Natural killer cell (primary cell): ENCODE results near the gene PVRIG. TPM values are rescaled to one million over a fixed set of nuclear protein-coding genes. Genes with fewer than 3 reads are reported as not detected.
A peak's percentile ranks its signal among the peaks of the same experiment; 100 is the strongest.
"Not testable (repeated sequence)": the region's sequence is repeated elsewhere in the genome, so short reads cannot be mapped to it uniquely, and the experiment has no call there.

Source experiments
- ATAC-seq, 3 donors: fragments of 150-1000 bp in 2 of 3; fragments of 200-7000 bp in 1 of 3; cut with Tn5 transposase; 1 replicate in 1 of 3; 2 replicates in 2 of 3; pipeline ENCODE4 v1.10.0; 2021; ENCODE audit warnings: mild to moderate bottlenecking in 2 of 3, moderate library complexity in 2 of 3
- DNase-seq, 2 donors: peaks; one replicate each; pipeline versions ENCODE4 v3.0.0 to v3.0.0-alpha.2; 2013 to 2021; ENCODE audit warnings: mixed read lengths in 1 of 2
- H3K27ac ChIP-seq: one replicate; pipeline ENCODE4 v1.5.1; 2013; ENCODE audit warnings: mild to moderate bottlenecking, low read length
- H3K27me3 ChIP-seq: one replicate; pipeline ENCODE4 v1.6.1; 2013; ENCODE audit warnings: low read length; ENCODE audit not compliant: control insufficient read depth, insufficient read depth
- H3K36me3 ChIP-seq: one replicate; pipeline ENCODE4 v1.6.1; 2013; ENCODE audit warnings: low read length; ENCODE audit not compliant: control insufficient read depth, insufficient read depth
- H3K4me1 ChIP-seq: one replicate; pipeline ENCODE4 v1.6.1; 2013; ENCODE audit warnings: low read length; ENCODE audit not compliant: control insufficient read depth, insufficient read depth
- H3K4me3 ChIP-seq: one replicate; pipeline ENCODE4 v1.5.1; 2013; ENCODE audit warnings: low read length
- H3K9me3 ChIP-seq: one replicate; pipeline ENCODE4 v1.6.1; 2013; ENCODE audit warnings: low read length; ENCODE audit not compliant: control insufficient read depth, insufficient read depth
- H3K27ac Mint-ChIP-seq, 2 donors: one replicate each; pipeline ENCODE4 v1.8.0; 2022; ENCODE audit warnings: mild to moderate bottlenecking in 2 of 2, mixed read lengths in 2 of 2, moderate library complexity in 1 of 2
- H3K27me3 Mint-ChIP-seq, 2 donors: one replicate each; pipeline ENCODE4 v1.8.0; 2022; ENCODE audit warnings: low read depth in 2 of 2, mixed read lengths in 2 of 2
- H3K36me3 Mint-ChIP-seq: one replicate; pipeline ENCODE4 v1.8.0; 2022; ENCODE audit warnings: mixed read lengths
- H3K4me1 Mint-ChIP-seq, 2 donors: one replicate each; pipeline ENCODE4 v1.8.0; 2022; ENCODE audit warnings: mixed read lengths in 2 of 2
- H3K4me3 Mint-ChIP-seq: one replicate; pipeline ENCODE4 v1.8.0; 2022; ENCODE audit warnings: mild to moderate bottlenecking, moderate library complexity, mixed read lengths
- H3K9me3 Mint-ChIP-seq, 2 donors: one replicate each; pipeline ENCODE4 v1.8.0; 2022; ENCODE audit warnings: mixed read lengths in 2 of 2
- CTCF ChIP-seq: fragments of 200-600 bp; IDR thresholded peaks from one replicate; pipeline ENCODE4 v1.8.0; 2022; ENCODE audit warnings: antibody characterized with exemption
- WGBS: methylation state at CpG from one replicate; pipeline ENCODE4 v1.1.7; 2013; ENCODE audit warnings: missing lambda C conversion rate; ENCODE audit not compliant: insufficient coverage; 5-methylcytosine and 5-hydroxymethylcytosine counted together
- intact Hi-C: fragments of 100-400 bp; cut with micrococcal nuclease; formaldehyde crosslinking; loops from one replicate; pipeline ENCODE4 v1.14.2; 2022
- total RNA-seq, 4 donors: library from RNA; stranded (reverse); fragments of 120-200 nt in 1 of 4; gene quantifications; one replicate each; pipeline versions ENCODE4 v1.2.3 to v1.2.4, GENCODE V29; 2013 to 2022

PVRIG gene
- total RNA-seq, 3 donors from 2014 or later (not counting 1 experiment from before 2014, with no cell fraction given): 45.6 to 84.1 (median 52.9) TPM

- Histone ChIP-seq H3K9me3 (no peaks in the 10 kb centered on the region), H3K27ac (peak overlapping the region; percentile 55), H3K4me1 (peaks cover 4% of the 10 kb centered on the region), H3K36me3 (no peaks in the 10 kb centered on the region), H3K4me3 (no peak overlapping the region), H3K27me3 (no peaks in the 10 kb centered on the region)
- no peak for TF ChIP-seq CTCF
- Mint-ChIP-seq H3K4me1 (peaks cover 0 to 7% of the 10 kb centered on the region in 2 donors), H3K4me3 (no peak overlapping the region), H3K27ac (no peak overlapping the region), H3K9me3 (no peaks in the 10 kb centered on the region), H3K36me3 (no peaks in the 10 kb centered on the region), H3K27me3 (no peaks in the 10 kb centered on the region)
- intact Hi-C loops: loop anchor here (2.0 kb wide), 1 partner anchor 25 kb away; no protein-coding TSS in a partner anchor
- ATAC-seq (no peak), DNase-seq (no peak)
- WGBS: 33% methylated on average over 2 of the region's 2 CpGs
Measured at GRCh38 chr7:100191775-100192174, 28.0 kb upstream of the PVRIG start.

- H3K4me3 ChIP-seq, intact Hi-C loops, H3K4me1 Mint-ChIP-seq: not testable (repeated sequence)
Measured at GRCh38 chr7:100192281-100192862, 27.4 kb upstream of the PVRIG start.

GRCh38 chr7:100192969-100193368 lies 26.8 kb upstream of the PVRIG start:
- Mint-ChIP-seq H3K27ac (no peak overlapping the region), H3K27me3 (no peaks in the 10 kb centered on the region), H3K4me3 (no peak overlapping the region), H3K4me1 (peaks cover 0 to 7% of the 10 kb centered on the region in 2 donors), H3K36me3 (no peaks in the 10 kb centered on the region), H3K9me3 (no peaks in the 10 kb centered on the region)
- no peak for TF ChIP-seq CTCF
- H3K27me3 ChIP-seq: no peaks in the 10 kb centered on the region
- WGBS: 51% methylated on average over 3 of the region's 3 CpGs
- intact Hi-C loops: no loop called here
- DNase-seq (no peak), ATAC-seq (no peak)
- H3K27ac ChIP-seq: no peak overlapping the region
- H3K4me3 ChIP-seq: no peak overlapping the region
- no peaks in the 10 kb centered on the region for H3K9me3 ChIP-seq
- peaks cover 4% of the 10 kb centered on the region for H3K4me1 ChIP-seq
- H3K36me3 ChIP-seq: no peaks in the 10 kb centered on the region

More at GRCh38 chr7:100192281-100192862, 27.4 kb upstream of the PVRIG start:
- H3K36me3 ChIP-seq, H3K9me3 ChIP-seq, H3K36me3 Mint-ChIP-seq, ATAC-seq, H3K27me3 Mint-ChIP-seq, H3K27ac Mint-ChIP-seq, H3K9me3 Mint-ChIP-seq, DNase-seq, H3K4me3 Mint-ChIP-seq, H3K4me1 ChIP-seq, H3K27me3 ChIP-seq: not testable (repeated sequence)
- 75% methylated on average over 5 of the region's 6 CpGs for WGBS
- peak overlapping the region; percentile 55 for H3K27ac ChIP-seq

GRCh38 chr7:100195222-100195621 lies 24.5 kb upstream of the PVRIG start:
- H3K27ac ChIP-seq: peak overlapping the region; percentile 33
- no peaks in the 10 kb centered on the region for H3K36me3 Mint-ChIP-seq
- H3K4me3 Mint-ChIP-seq: no peak overlapping the region
- H3K36me3 ChIP-seq: no peaks in the 10 kb centered on the region
- TF ChIP-seq CTCF: no peak
- no peak for DNase-seq
- no peak for ATAC-seq
- H3K4me1 ChIP-seq: peaks cover 4% of the 10 kb centered on the region
- 80% methylated on average over 1 of the region's 2 CpGs for WGBS
- peaks cover 0 to 6% of the 10 kb centered on the region in 2 donors for H3K27me3 Mint-ChIP-seq
- no peaks in the 10 kb centered on the region for H3K9me3 Mint-ChIP-seq
- H3K4me3 ChIP-seq: no peak overlapping the region
- no peak overlapping the region for H3K27ac Mint-ChIP-seq
- H3K9me3 ChIP-seq: no peaks in the 10 kb centered on the region
- intact Hi-C loops: no loop called here
- no peaks in the 10 kb centered on the region for H3K27me3 ChIP-seq
- H3K4me1 Mint-ChIP-seq: peaks cover 0 to 4% of the 10 kb centered on the region in 2 donors

- ATAC-seq, H3K27me3 Mint-ChIP-seq, H3K27me3 ChIP-seq, H3K9me3 ChIP-seq, H3K4me3 ChIP-seq, H3K4me3 Mint-ChIP-seq, H3K4me1 Mint-ChIP-seq, intact Hi-C loops, DNase-seq, H3K9me3 Mint-ChIP-seq, H3K36me3 Mint-ChIP-seq, H3K4me1 ChIP-seq, H3K36me3 ChIP-seq, H3K27ac Mint-ChIP-seq: not testable (repeated sequence)
- WGBS: 88% methylated on average over 3 of the region's 6 CpGs
- peak overlapping the region; percentile 33 for H3K27ac ChIP-seq
Measured at GRCh38 chr7:100195901-100196322, 23.8 kb upstream of the PVRIG start.
